Ectodermal cell (in vitro differentiated cells): ENCODE data around the gene THSD4.

Experiments
- H3K27ac ChIP-seq: 2 replicates; pipeline ENCODE4 v1.7.0; 2013; ENCODE audit warnings: mild to moderate bottlenecking, low read depth, low read length; ENCODE audit not compliant: insufficient read depth, poor library complexity, severe bottlenecking
- H3K27me3 ChIP-seq: 2 replicates; pipeline ENCODE4 v1.7.0; 2013; ENCODE audit warnings: mild to moderate bottlenecking, low read length; ENCODE audit not compliant: insufficient read depth, control insufficient read depth, poor library complexity, severe bottlenecking
- H3K36me3 ChIP-seq: one replicate; pipeline ENCODE4 v1.7.0; 2013; ENCODE audit warnings: low read length; ENCODE audit not compliant: control insufficient read depth, insufficient read depth
- H3K4me1 ChIP-seq: one replicate; pipeline ENCODE4 v1.7.0; 2013; ENCODE audit warnings: low read length; ENCODE audit not compliant: control insufficient read depth, insufficient read depth
- H3K4me3 ChIP-seq: 2 replicates; pipeline ENCODE4 v1.7.0; 2013; ENCODE audit warnings: low read depth, low read length, control low read depth; ENCODE audit not compliant: insufficient read depth
- H3K9me3 ChIP-seq: 2 replicates; pipeline ENCODE4 v1.7.0; 2013; ENCODE audit warnings: mild to moderate bottlenecking, low read length, moderate library complexity; ENCODE audit not compliant: control insufficient read depth
- WGBS, 2 experiments: methylation state at CpG; one replicate each; pipeline ENCODE4 v1.1.7; 2013; ENCODE audit warnings: missing lambda C conversion rate in 2 of 2; 5-methylcytosine and 5-hydroxymethylcytosine counted together

THSD4 gene

GRCh38 chr15:71686221-71687050 lies 571.2 kb downstream of the THSD4 start:
- Histone ChIP-seq H3K4me1 (no peaks in the 10 kb centered on the region), H3K4me3 (no peak overlapping the region), H3K9me3 (no peaks in the 10 kb centered on the region), H3K27me3 (no peaks in the 10 kb centered on the region), H3K36me3 (no peaks in the 10 kb centered on the region), H3K27ac (no peak overlapping the region)
- 95 to 98% methylated on average over 3 to 4 of the region's 4 CpGs for WGBS, 2 experiments

GRCh38 chr15:71687902-71688508 lies 572.7 kb downstream of the THSD4 start:
- WGBS, 2 experiments = 94 to 100% methylated on average over 1 of the region's 2 CpGs
- Histone ChIP-seq H3K27ac (no peak overlapping the region), H3K36me3 (no peaks in the 10 kb centered on the region), H3K4me3 (no peak overlapping the region), H3K27me3 (no peaks in the 10 kb centered on the region), H3K4me1 (no peaks in the 10 kb centered on the region), H3K9me3 (no peaks in the 10 kb centered on the region)

- Histone ChIP-seq H3K27ac (no peak overlapping the region), H3K4me3 (no peak overlapping the region), H3K27me3 (no peaks in the 10 kb centered on the region), H3K4me1 (no peaks in the 10 kb centered on the region), H3K36me3 (no peaks in the 10 kb centered on the region), H3K9me3 (no peaks in the 10 kb centered on the region)
- 93% methylated on average over 3 of the region's 3 CpGs for WGBS, 2 experiments
Measured at GRCh38 chr15:71688509-71689094, 573.3 kb downstream of the THSD4 start.

GRCh38 chr15:71691081-71691457 lies 575.8 kb downstream of the THSD4 start:
- H3K27me3 ChIP-seq = no peaks in the 10 kb centered on the region
- 94 to 96% methylated on average over 3 of the region's 3 CpGs for WGBS, 2 experiments
- H3K4me3 ChIP-seq = no peak overlapping the region
- H3K9me3 ChIP-seq = no peaks in the 10 kb centered on the region
- H3K4me1 ChIP-seq = no peaks in the 10 kb centered on the region
- H3K27ac ChIP-seq = no peak overlapping the region
- no peaks in the 10 kb centered on the region for H3K36me3 ChIP-seq

GRCh38 chr15:71691458-71692417 lies 576.5 kb downstream of the THSD4 start:
- no peaks in the 10 kb centered on the region for H3K9me3 ChIP-seq
- 95 to 96% methylated on average over 12 of the region's 12 CpGs for WGBS, 2 experiments
- no peak overlapping the region for H3K27ac ChIP-seq
- H3K36me3 ChIP-seq = no peaks in the 10 kb centered on the region
- H3K27me3 ChIP-seq = no peaks in the 10 kb centered on the region
- H3K4me3 ChIP-seq = no peak overlapping the region
- no peaks in the 10 kb centered on the region for H3K4me1 ChIP-seq

GRCh38 chr15:71697236-71697635 lies 582.0 kb downstream of the THSD4 start:
- H3K36me3 ChIP-seq = no peaks in the 10 kb centered on the region
- H3K27ac ChIP-seq = no peak overlapping the region
- no peaks in the 10 kb centered on the region for H3K4me1 ChIP-seq
- no peak overlapping the region for H3K4me3 ChIP-seq
- 88 to 91% methylated on average over 6 of the region's 6 CpGs for WGBS, 2 experiments
- H3K9me3 ChIP-seq = no peaks in the 10 kb centered on the region
- H3K27me3 ChIP-seq = no peaks in the 10 kb centered on the region

- Histone ChIP-seq H3K9me3 (no peaks in the 10 kb centered on the region), H3K36me3 (no peaks in the 10 kb centered on the region), H3K4me1 (no peaks in the 10 kb centered on the region), H3K4me3 (no peak overlapping the region), H3K27me3 (no peaks in the 10 kb centered on the region), H3K27ac (no peak overlapping the region)
- 90 to 93% methylated on average over 3 of the region's 3 CpGs for WGBS, 2 experiments
Measured at GRCh38 chr15:71698030-71698429, 582.8 kb downstream of the THSD4 start.

GRCh38 chr15:71698742-71699141 lies 583.5 kb downstream of the THSD4 start:
- Histone ChIP-seq H3K9me3 (no peaks in the 10 kb centered on the region), H3K4me1 (no peaks in the 10 kb centered on the region), H3K36me3 (no peaks in the 10 kb centered on the region), H3K27me3 (no peaks in the 10 kb centered on the region), H3K27ac (no peak overlapping the region), H3K4me3 (no peak overlapping the region)
- 100% methylated on average over 1 of the region's 1 CpG; no CpG with 5 or more reads in 1 of the 2 experiments for WGBS, 2 experiments

GRCh38 chr15:71699977-71700376 lies 584.7 kb downstream of the THSD4 start:
- 100% methylated on average over 1 of the region's 1 CpG; no CpG with 5 or more reads in 1 of the 2 experiments for WGBS, 2 experiments
- Histone ChIP-seq H3K4me1 (no peaks in the 10 kb centered on the region), H3K36me3 (no peaks in the 10 kb centered on the region), H3K9me3 (no peaks in the 10 kb centered on the region), H3K4me3 (no peak overlapping the region), H3K27me3 (no peaks in the 10 kb centered on the region), H3K27ac (no peak overlapping the region)
